PC-9 (cell line): Measurements from ENCODE around the gene CWC25. TPM values are rescaled to one million over a fixed set of nuclear protein-coding genes. Genes with fewer than 3 reads are reported as not detected.

ENCODE experiments used
- BruUV-seq: library from RNA; stranded (reverse); fragments of 400-500 nt; replicated peaks from 2 replicates; lab custom pipeline; 2021; lab: Mats Ljungman, UMichigan
- CTCF ChIA-PET: fragments of 300-600 bp; sonication (Branson Sonifier 250); formaldehyde crosslinking; loops from one replicate; lab custom pipeline; 2022; ENCODE audit warnings: antibody characterized with exemption; lab: Charles Lee
- POLR2A ChIA-PET: fragments of 300-600 bp; sonication (Branson Sonifier 250); formaldehyde crosslinking; loops from one replicate; lab custom pipeline; 2022; ENCODE audit warnings: antibody characterized with exemption; ENCODE audit not compliant: unreplicated experiment; lab: Charles Lee
- DNase-seq, 2 experiments: peaks; one replicate each; pipeline versions ENCODE4 v3.0.0 to v3.0.0-alpha.2; 2015 to 2022; ENCODE audit warnings: mixed read lengths in 1 of 2
- H2AFZ ChIP-seq: fragments of 200-600 bp; sonication (generic); 2 replicates; pipeline ENCODE4 v1.8.1; 2017; ENCODE audit warnings: antibody characterized with exemption
- H3F3A ChIP-seq: fragments of 200-600 bp; sonication (generic); 2 replicates; pipeline ENCODE4 v1.8.1; 2017; ENCODE audit warnings: antibody characterized with exemption, mild to moderate bottlenecking, low read depth; ENCODE audit not compliant: insufficient read depth
- H3K27ac ChIP-seq: fragments of 200-600 bp; sonication (generic); 2 replicates; pipeline ENCODE4 v1.6.1; 2016; ENCODE audit warnings: mixed run types
- H3K27me3 ChIP-seq: fragments of 200-600 bp; sonication (generic); 2 replicates; pipeline ENCODE4 v1.6.1; 2016; ENCODE audit warnings: low read depth, mixed run types; ENCODE audit not compliant: insufficient read depth
- H3K36me3 ChIP-seq: fragments of 200-600 bp; sonication (generic); 2 replicates; pipeline ENCODE4 v1.6.1; 2016; ENCODE audit warnings: low read depth, mixed run types
- H3K4me1 ChIP-seq: fragments of 200-600 bp; sonication (generic); replicated peaks from 2 replicates; pipeline ENCODE4 v1.6.1; 2016; ENCODE audit warnings: mixed run types; ENCODE audit not compliant: insufficient read depth
- H3K4me2 ChIP-seq: fragments of 200-600 bp; sonication (generic); 2 replicates; pipeline ENCODE4 v1.6.1; 2017; ENCODE audit warnings: mixed run types
- H3K4me3 ChIP-seq: fragments of 200-600 bp; sonication (generic); 2 replicates; pipeline ENCODE4 v1.6.1; 2016; ENCODE audit warnings: mixed run types
- H3K79me2 ChIP-seq: fragments of 200-600 bp; sonication (generic); 2 replicates; pipeline ENCODE4 v1.6.1; 2017; ENCODE audit warnings: low read depth, mixed run types
- H3K9me2 ChIP-seq: fragments of 200-600 bp; sonication (generic); 2 replicates; pipeline ENCODE4 v1.8.1; 2017; ENCODE audit warnings: mild to moderate bottlenecking; ENCODE audit not compliant: insufficient read depth
- H3K9me3 ChIP-seq: fragments of 200-600 bp; sonication (generic); 2 replicates; pipeline ENCODE4 v1.8.1; 2016; ENCODE audit warnings: low read depth; ENCODE audit not compliant: insufficient read depth
- H4K20me1 ChIP-seq: fragments of 200-600 bp; sonication (generic); 2 replicates; pipeline ENCODE4 v1.8.1; 2017; ENCODE audit not compliant: insufficient read depth
- CTCF ChIP-seq: fragments of 200-600 bp; sonication (generic); conservative IDR thresholded peaks from 2 replicates; pipeline ENCODE4 v1.6.1; 2017; ENCODE audit warnings: mixed run types, antibody characterized with exemption, mild to moderate bottlenecking, moderate library complexity
- EZH2 ChIP-seq: fragments of 200-600 bp; sonication (generic); IDR thresholded peaks from 2 replicates; pipeline ENCODE4 v1.8.0; 2017; ENCODE audit warnings: antibody characterized with exemption, low read depth
- intact Hi-C: fragments of 100-400 bp; cut with micrococcal nuclease; formaldehyde crosslinking; loops from one replicate; pipeline ENCODE4 v1.10.0; 2022; ENCODE audit not compliant: unreplicated experiment
- total RNA-seq: library from RNA; stranded (reverse); gene quantifications from 2 replicates; pipeline ENCODE4 v1.2.3, GENCODE V29; 2021

Gene CWC25
- total RNA-seq, 1 experiment from 2014 or later = 13.7 TPM

- peak overlapping the region; percentile 79 for H2AFZ ChIP-seq
These were observed 684 bp upstream of the CWC25 start for GRCh38 chr17:38825762-38826247.

GRCh38 chr17:38815576-38816193 lies 9.4 kb downstream of the CWC25 start:
- ChIA-PET CTCF (no interaction called here), POLR2A (no interaction called here)
- Histone ChIP-seq H3K4me2 (no peak overlapping the region), H3K27ac (no peak overlapping the region), H3K4me1 (no peaks in the 10 kb centered on the region), H3K36me3 (peaks cover 4% of the 10 kb centered on the region; the same call in 1 of the 2 replicates), H2AFZ (no peak overlapping the region), H3K9me2 (no peaks in the 10 kb centered on the region), H4K20me1 (peaks cover 7% of the 10 kb centered on the region; the same call in 1 of the 2 replicates), H3K27me3 (no peaks in the 10 kb centered on the region), H3K9me3 (no peaks in the 10 kb centered on the region), H3K79me2 (no peaks in the 10 kb centered on the region), H3K4me3 (no peak overlapping the region), H3F3A (peaks cover 5% of the 10 kb centered on the region; the same call in 1 of the 2 replicates)
- no TSS peak for BruUV-seq
- intact Hi-C loops = no loop called here
- TF ChIP-seq EZH2 = no peak
- TF ChIP-seq CTCF = peak; percentile 43; the same call in 1 of the 2 replicates
- no peak for DNase-seq

More at GRCh38 chr17:38825762-38826247, 684 bp upstream of the CWC25 start:
- peak overlapping the region; percentile 82 for H3K4me3 ChIP-seq
- no peaks in the 10 kb centered on the region for H3K36me3 ChIP-seq
- peak overlapping the region; percentile 79 for H3K4me2 ChIP-seq
- H4K20me1 ChIP-seq = 0 out of 2 replicates have a peak, but pooled peaks cover 6% of the 10 kb centered on the region
- peaks cover 8% of the 10 kb centered on the region; the same call in 1 of the 2 replicates for H3F3A ChIP-seq
- intact Hi-C loops = loop anchor here (1.0 kb wide), 1 partner anchor 27 kb away; the partner anchor contains the start of gene RPL23
- peak overlapping the region; percentile 97 for H3K27ac ChIP-seq
- CTCF ChIA-PET = interaction anchor here (0.5 kb wide), 2 partner anchors 17 to 267 kb away, joined by 5 to 7 read pairs; no protein-coding TSS in a partner anchor
- H3K9me3 ChIP-seq = no peaks in the 10 kb centered on the region
- TF ChIP-seq EZH2 (no peak), CTCF (no peak)
- H3K4me1 ChIP-seq = peaks cover 16% of the 10 kb centered on the region
- no peak for DNase-seq
- peaks cover 40% of the 10 kb centered on the region for H3K79me2 ChIP-seq
- H3K9me2 ChIP-seq = no peaks in the 10 kb centered on the region
- H3K27me3 ChIP-seq = no peaks in the 10 kb centered on the region
- POLR2A ChIA-PET = interaction anchor here (1.0 kb wide), 1 partner anchor 44 kb away, joined by 5 read pairs; the partner anchor contains the start of gene LASP1
- no TSS peak for BruUV-seq

GRCh38 chr17:38809828-38810227 lies 15.3 kb downstream of the CWC25 start:
- no peak for DNase-seq
- Histone ChIP-seq H3K4me3 (no peak overlapping the region), H3K9me2 (no peaks in the 10 kb centered on the region), H3K27me3 (no peaks in the 10 kb centered on the region), H4K20me1 (no peaks in the 10 kb centered on the region; the same call in 1 of the 2 replicates), H3K27ac (no peak overlapping the region), H3K36me3 (peaks cover 3% of the 10 kb centered on the region; the same call in 1 of the 2 replicates), H2AFZ (no peak overlapping the region), H3F3A (peaks cover 8% of the 10 kb centered on the region; the same call in 1 of the 2 replicates), H3K9me3 (no peaks in the 10 kb centered on the region), H3K4me2 (no peak overlapping the region), H3K4me1 (no peaks in the 10 kb centered on the region), H3K79me2 (no peaks in the 10 kb centered on the region)
- no TSS peak for BruUV-seq
- intact Hi-C loops = loop anchor here (10.0 kb wide), 1 partner anchor 55 kb away; no protein-coding TSS in a partner anchor
- no peak for TF ChIP-seq CTCF
- no peak for TF ChIP-seq EZH2
- CTCF ChIA-PET = no interaction called here
- POLR2A ChIA-PET = no interaction called here
